Vagina (tissue), 2 donors: ENCODE data around the gene CNFN.

Experiments used
- POLR2A ChIP-seq, 2 donors: fragments of 450-650 bp; IDR thresholded peaks; one replicate each; pipeline ENCODE4 v1.6.1; 2017; ENCODE audit warnings: antibody characterized with exemption in 2 of 2, mild to moderate bottlenecking in 2 of 2, moderate library complexity in 2 of 2
- TF ChIP-seq, protein P1 (sequence below), 3 experiments: fragments of 450-650 bp in 2 of 3; fragments of 200-600 bp in 1 of 3; sonication (generic) in 1 of 3; IDR thresholded peaks; one replicate each; pipeline ENCODE4 v1.5.1; 2017 to 2019; ENCODE audit warnings: antibody characterized with exemption in 3 of 3, mild to moderate bottlenecking in 2 of 3, moderate library complexity in 2 of 3

DNA sequence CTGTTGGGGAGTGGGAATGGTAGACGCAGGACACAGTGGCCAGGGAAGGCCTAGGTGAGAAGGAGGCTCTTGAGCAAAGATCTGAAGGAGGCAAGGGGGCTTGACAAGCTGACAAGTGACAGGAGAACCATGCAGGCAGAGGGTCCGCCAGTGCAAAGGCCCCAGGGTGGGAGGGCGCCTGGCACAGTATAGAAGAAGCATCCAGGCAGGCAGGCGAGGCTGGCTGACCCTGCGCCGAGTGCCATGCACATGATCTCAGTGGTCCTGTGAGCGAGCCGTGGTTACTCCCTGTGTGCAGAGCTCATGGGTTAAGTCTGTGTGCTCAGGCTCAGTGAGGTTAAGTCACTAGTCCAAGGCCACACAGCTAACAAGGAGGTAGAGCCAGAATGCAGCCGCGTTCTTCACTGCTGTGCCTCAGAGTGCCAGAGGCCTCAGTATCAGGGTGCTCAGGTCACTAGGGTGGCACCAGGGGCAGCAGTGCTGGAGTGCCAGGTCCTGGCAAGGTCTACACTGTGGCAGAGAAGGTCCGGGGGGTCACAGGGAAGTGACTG is 15.2 kb downstream of the CNFN start:
- TF ChIP-seq, protein P1, sequence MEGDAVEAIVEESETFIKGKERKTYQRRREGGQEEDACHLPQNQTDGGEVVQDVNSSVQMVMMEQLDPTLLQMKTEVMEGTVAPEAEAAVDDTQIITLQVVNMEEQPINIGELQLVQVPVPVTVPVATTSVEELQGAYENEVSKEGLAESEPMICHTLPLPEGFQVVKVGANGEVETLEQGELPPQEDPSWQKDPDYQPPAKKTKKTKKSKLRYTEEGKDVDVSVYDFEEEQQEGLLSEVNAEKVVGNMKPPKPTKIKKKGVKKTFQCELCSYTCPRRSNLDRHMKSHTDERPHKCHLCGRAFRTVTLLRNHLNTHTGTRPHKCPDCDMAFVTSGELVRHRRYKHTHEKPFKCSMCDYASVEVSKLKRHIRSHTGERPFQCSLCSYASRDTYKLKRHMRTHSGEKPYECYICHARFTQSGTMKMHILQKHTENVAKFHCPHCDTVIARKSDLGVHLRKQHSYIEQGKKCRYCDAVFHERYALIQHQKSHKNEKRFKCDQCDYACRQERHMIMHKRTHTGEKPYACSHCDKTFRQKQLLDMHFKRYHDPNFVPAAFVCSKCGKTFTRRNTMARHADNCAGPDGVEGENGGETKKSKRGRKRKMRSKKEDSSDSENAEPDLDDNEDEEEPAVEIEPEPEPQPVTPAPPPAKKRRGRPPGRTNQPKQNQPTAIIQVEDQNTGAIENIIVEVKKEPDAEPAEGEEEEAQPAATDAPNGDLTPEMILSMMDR (IDR thresholded peaks at IDR 0.05) = no peak
- no peak for TF ChIP-seq POLR2A (IDR thresholded peaks at IDR 0.05)
